H9 (cell line): ENCODE results near the gene ASXL1. TPM values are rescaled to one million over a fixed set of nuclear protein-coding genes. Genes with fewer than 3 reads are reported as not detected.

Experiments
- DNase-seq: peaks from one replicate; pipeline ENCODE4 v3.0.0-alpha.2; 2017
- H2AFZ ChIP-seq: one replicate; pipeline ENCODE4 v1.6.1; 2013; ENCODE audit warnings: mild to moderate bottlenecking, low read length, control low read depth, moderate library complexity
- H2AK5ac ChIP-seq: 2 replicates; pipeline ENCODE4 v1.6.1; 2013; ENCODE audit warnings: low read length, control low read depth, mixed read lengths; ENCODE audit not compliant: insufficient read length
- H2BK120ac ChIP-seq: one replicate; pipeline ENCODE4 v1.6.1; 2013; ENCODE audit warnings: low read depth, mild to moderate bottlenecking, low read length, control low read depth, inconsistent platforms; ENCODE audit not compliant: poor library complexity, severe bottlenecking
- H2BK12ac ChIP-seq: 2 replicates; pipeline ENCODE4 v1.6.1; 2013; ENCODE audit warnings: low read length, control low read depth, mixed read lengths, low read depth; ENCODE audit not compliant: insufficient read length
- H2BK15ac ChIP-seq: 2 replicates; pipeline ENCODE4 v1.6.1; 2013; ENCODE audit warnings: low read depth, low read length, control low read depth
- H2BK20ac ChIP-seq: one replicate; pipeline ENCODE4 v1.6.1; 2013; ENCODE audit warnings: low read depth, mild to moderate bottlenecking, low read length, control low read depth, inconsistent platforms; ENCODE audit not compliant: poor library complexity, severe bottlenecking
- H2BK5ac ChIP-seq: 2 replicates; pipeline ENCODE4 v1.6.1; 2013; ENCODE audit warnings: low read length, control low read depth, mixed read lengths; ENCODE audit not compliant: insufficient read length
- H3K14ac ChIP-seq: 2 replicates; pipeline ENCODE4 v1.6.1; 2013; ENCODE audit warnings: low read length, control low read depth; ENCODE audit not compliant: insufficient read depth
- H3K18ac ChIP-seq: 2 replicates; pipeline ENCODE4 v1.6.1; 2013; ENCODE audit warnings: low read depth, mild to moderate bottlenecking, mixed read lengths, low read length, control low read depth; ENCODE audit not compliant: insufficient read length
- H3K23ac ChIP-seq: 2 replicates; pipeline ENCODE4 v1.6.1; 2013; ENCODE audit warnings: low read length, control low read depth, mixed read lengths, low read depth; ENCODE audit not compliant: insufficient read length
- H3K23me2 ChIP-seq: 2 replicates; pipeline ENCODE4 v1.6.1; 2013; ENCODE audit warnings: low read depth, mild to moderate bottlenecking, mixed read lengths, low read length, control low read depth; ENCODE audit not compliant: insufficient read length, poor library complexity, severe bottlenecking
- H3K27ac ChIP-seq: 2 replicates; pipeline ENCODE4 v1.5.1; 2013; ENCODE audit warnings: low read length, control low read depth, mixed read lengths, low read depth; ENCODE audit not compliant: insufficient read length
- H3K27me3 ChIP-seq: 2 replicates; pipeline ENCODE4 v1.6.1; 2013; ENCODE audit warnings: low read length, control low read depth, inconsistent platforms; ENCODE audit not compliant: insufficient read depth
- H3K4ac ChIP-seq: 2 replicates; pipeline ENCODE4 v1.6.1; 2013; ENCODE audit warnings: low read depth, mild to moderate bottlenecking, control low read depth, inconsistent platforms, low read length, moderate library complexity
- H3K4me1 ChIP-seq: 2 replicates; pipeline ENCODE4 v1.6.1; 2013; ENCODE audit warnings: low read length, control low read depth, inconsistent platforms; ENCODE audit not compliant: insufficient read depth
- H3K4me2 ChIP-seq: 2 replicates; pipeline ENCODE4 v1.6.1; 2013; ENCODE audit warnings: low read length, control low read depth, mixed read lengths; ENCODE audit not compliant: insufficient read length, insufficient read depth
- H3K56ac ChIP-seq: 2 replicates; pipeline ENCODE4 v1.6.1; 2013; ENCODE audit warnings: low read depth, mild to moderate bottlenecking, mixed read lengths, low read length, control low read depth; ENCODE audit not compliant: insufficient read length
- H3K79me1 ChIP-seq: 2 replicates; pipeline ENCODE4 v1.6.1; 2013; ENCODE audit warnings: low read depth, mild to moderate bottlenecking, moderate library complexity, low read length, control low read depth, inconsistent platforms; ENCODE audit not compliant: insufficient read depth, poor library complexity, severe bottlenecking
- H3K79me2 ChIP-seq: 2 replicates; pipeline ENCODE4 v1.6.1; 2013; ENCODE audit warnings: low read length, control low read depth, inconsistent platforms; ENCODE audit not compliant: insufficient read depth
- H3K9ac ChIP-seq: 2 replicates; pipeline ENCODE4 v1.6.1; 2013; ENCODE audit warnings: low read length, control low read depth, mixed read lengths; ENCODE audit not compliant: insufficient read length; ENCODE audit errors: extremely low read depth
- H3K9me3 ChIP-seq: one replicate; pipeline ENCODE4 v1.6.1; 2013; ENCODE audit warnings: low read depth, low read length, inconsistent platforms; ENCODE audit not compliant: control insufficient read depth
- H3T11ph ChIP-seq: one replicate; pipeline ENCODE4 v1.6.1; 2013; ENCODE audit warnings: mild to moderate bottlenecking, low read length, control low read depth, inconsistent platforms
- H4K20me1 ChIP-seq: one replicate; pipeline ENCODE4 v1.6.1; 2013; ENCODE audit not compliant: control insufficient read depth, insufficient read length, insufficient read depth
- H4K5ac ChIP-seq: 2 replicates; pipeline ENCODE4 v1.6.1; 2013; ENCODE audit warnings: low read depth, mild to moderate bottlenecking, mixed read lengths, low read length, control low read depth; ENCODE audit not compliant: insufficient read length
- H4K8ac ChIP-seq: replicated peaks from 2 replicates; pipeline ENCODE4 v1.6.1; 2013; ENCODE audit warnings: low read length, control low read depth, mixed read lengths, low read depth; ENCODE audit not compliant: insufficient read length
- H4K91ac ChIP-seq: 2 replicates; pipeline ENCODE4 v1.6.1; 2013; ENCODE audit warnings: low read depth, mild to moderate bottlenecking, moderate library complexity, mixed read lengths, low read length, control low read depth; ENCODE audit not compliant: insufficient read length
- H3K27ac Mint-ChIP-seq, 3 experiments: 2 replicates in 2 of 3; 3 replicates in 1 of 3; pipeline ENCODE4 v1.8.0; 2020 to 2021; ENCODE audit warnings: mixed read lengths in 3 of 3, mild to moderate bottlenecking in 1 of 3, moderate library complexity in 1 of 3
- H3K27me3 Mint-ChIP-seq: 2 replicates; pipeline ENCODE4 v1.8.0; 2021; ENCODE audit warnings: low read depth, mild to moderate bottlenecking, moderate library complexity, mixed read lengths
- H3K36me3 Mint-ChIP-seq, 3 experiments: 2 replicates in 2 of 3; 3 replicates in 1 of 3; pipeline ENCODE4 v1.8.0; 2020 to 2021; ENCODE audit warnings: low read depth in 3 of 3, mixed read lengths in 3 of 3; ENCODE audit not compliant: insufficient read depth in 1 of 3
- H3K4me1 Mint-ChIP-seq, 2 experiments: 2 replicates each; pipeline ENCODE4 v1.8.0; 2020; ENCODE audit warnings: mixed read lengths in 2 of 2
- H3K4me3 Mint-ChIP-seq, 2 experiments: 2 replicates in 1 of 2; 3 replicates in 1 of 2; pipeline ENCODE4 v1.8.0; 2020 to 2021; ENCODE audit warnings: mild to moderate bottlenecking in 2 of 2, mixed read lengths in 2 of 2, moderate library complexity in 1 of 2
- H3K9me3 Mint-ChIP-seq, 2 experiments: 2 replicates in 1 of 2; 3 replicates in 1 of 2; pipeline ENCODE4 v1.8.0; 2020; ENCODE audit warnings: mild to moderate bottlenecking in 2 of 2, mixed read lengths in 2 of 2, moderate library complexity in 1 of 2
- CTCF ChIP-seq: fragments of 200-600 bp; sonication (generic); conservative IDR thresholded peaks from 3 replicates; pipeline ENCODE4 v1.8.0; 2021; ENCODE audit warnings: antibody characterized with exemption, mild to moderate bottlenecking
- WGBS: extraction: QIAGEN DNeasy Blood & Tissue Kit; methylation state at CpG from one replicate; pipeline ENCODE4 v1.1.7; 2013; ENCODE audit warnings: missing lambda C conversion rate, low lambda C conversion rate, mixed read lengths; ENCODE audit not compliant: insufficient read length; ENCODE audit errors: extremely low coverage; 5-methylcytosine and 5-hydroxymethylcytosine counted together
- total RNA-seq: library from RNA; stranded (reverse); gene quantifications from 2 replicates; pipeline ENCODE4 v1.2.1, GENCODE V29; 2021

ASXL1 gene
- total RNA-seq, 1 experiment from 2014 or later = 39.5 TPM

GRCh38 chr20:32479012-32479411 is 120.9 kb downstream of the ASXL1 start:
- no peaks in the 10 kb centered on the region for H3K9me3 Mint-ChIP-seq
- Histone ChIP-seq H3K23me2 (peaks cover 4% of the 10 kb centered on the region), H3K14ac (no peak overlapping the region), H2BK5ac (no peak overlapping the region), H2AK5ac (no peak overlapping the region), H3K4me1 (peaks cover 8% of the 10 kb centered on the region; the same call in 1 of the 2 replicates), H3T11ph (no peak overlapping the region), H2BK15ac (no peak overlapping the region), H2AFZ (no peak overlapping the region), H3K4me2 (no peak overlapping the region), H2BK120ac (no peak overlapping the region), H3K4ac (no peak overlapping the region), H3K9ac (no peak overlapping the region), H3K18ac (no peak overlapping the region), H4K5ac (no peak overlapping the region), H3K27ac (no peak overlapping the region), H3K79me1 (peaks cover 2% of the 10 kb centered on the region), H3K23ac (no peak overlapping the region), H4K91ac (no peak overlapping the region), H3K56ac (no peak overlapping the region), H4K8ac (no peak overlapping the region), H3K79me2 (peaks cover 31% of the 10 kb centered on the region; the same call in 1 of the 2 replicates), H4K20me1 (no peaks in the 10 kb centered on the region), H2BK20ac (no peak overlapping the region), H2BK12ac (no peak overlapping the region), H3K27me3 (no peaks in the 10 kb centered on the region), H3K9me3 (no peaks in the 10 kb centered on the region)
- no CpG with 5 or more reads among the region's 5 CpGs for WGBS
- DNase-seq = no peak
- H3K4me1 Mint-ChIP-seq = peaks cover 60 to 64% of the 10 kb centered on the region in 2 experiments
- peaks cover 0 to 2% (median 0%) of the 10 kb centered on the region in 3 experiments; a peak in 2 of 7 replicates for H3K36me3 Mint-ChIP-seq
- no peak overlapping the region; a peak in 1 of 5 replicates for H3K4me3 Mint-ChIP-seq
- no peak for TF ChIP-seq CTCF
- H3K27me3 Mint-ChIP-seq = no peaks in the 10 kb centered on the region; the same call in none of the 2 replicates
- peak overlapping the region in 1 of 3 experiments; percentile 70; a peak in 1 of 7 replicates for H3K27ac Mint-ChIP-seq
